ENCODE results near the gene JAZF1. TPM values are rescaled to one million over a fixed set of nuclear protein-coding genes. Genes with fewer than 3 reads are reported as not detected.

JAZF1 gene
- total RNA-seq, 1 experiment from 2014 or later, result 9.1 TPM

DNA sequence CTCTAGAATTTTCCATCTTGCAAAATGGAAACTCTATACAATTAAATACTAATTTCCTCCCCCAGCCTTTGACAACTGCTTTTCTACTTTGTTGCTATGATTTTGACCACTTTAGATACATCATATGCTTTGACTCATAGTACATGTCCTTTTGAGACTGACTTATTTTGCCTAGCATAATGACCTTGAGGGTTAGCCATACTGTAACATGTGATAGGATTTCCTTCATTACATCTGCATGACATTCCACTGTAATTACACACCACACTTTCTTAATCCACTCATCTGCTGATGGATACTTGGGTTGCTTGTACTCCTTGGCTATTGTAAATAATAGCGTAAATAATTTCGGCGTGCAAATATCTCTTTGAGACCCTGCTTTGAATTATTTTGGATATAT is 127.7 kb downstream of the JAZF1 start:
- no peaks in the 10 kb centered on the region for H3K23me2 ChIP-seq (ENCODE audit: insufficient read length, low read depth, low read length, poor library complexity, severe bottlenecking)
- Mint-ChIP-seq H3K4me3 (no peak overlapping the region), H3K27me3 (ENCODE audit: low read depth) (no peaks in the 10 kb centered on the region; the same call in 1 of the 2 replicates), H3K9me3 (no peaks in the 10 kb centered on the region), H3K27ac (no peak overlapping the region), H3K36me3 (ENCODE audit: insufficient read depth in 1 of 3, low read depth in 3 of 3) (peaks cover 0 to 2% (median 0%) of the 10 kb centered on the region in 3 experiments; a peak in 1 of 7 replicates), H3K4me1 (peaks cover 14 to 22% of the 10 kb centered on the region in 2 experiments)
- no peak overlapping the region for H3K9ac ChIP-seq (ENCODE audit: extremely low read depth, insufficient read length, low read length)
- H3T11ph ChIP-seq (ENCODE audit: low read length), result no peak overlapping the region
- no peak overlapping the region for H3K14ac ChIP-seq (ENCODE audit: insufficient read depth, low read length)
- no peak overlapping the region for H2BK120ac ChIP-seq (ENCODE audit: low read depth, low read length, poor library complexity, severe bottlenecking)
- no peak overlapping the region for H4K91ac ChIP-seq (ENCODE audit: insufficient read length, low read depth, low read length)
- H4K20me1 ChIP-seq (ENCODE audit: control insufficient read depth, insufficient read depth, insufficient read length), result no peaks in the 10 kb centered on the region
- no peak overlapping the region for H2BK12ac ChIP-seq (ENCODE audit: insufficient read length, low read depth, low read length)
- no peak overlapping the region for H3K27ac ChIP-seq (ENCODE audit: insufficient read length, low read depth, low read length)
- no peaks in the 10 kb centered on the region for H3K27me3 ChIP-seq (ENCODE audit: insufficient read depth, low read length)
- no peak overlapping the region for H2BK20ac ChIP-seq (ENCODE audit: low read depth, low read length, poor library complexity, severe bottlenecking)
- no peak for DNase-seq
- no peaks in the 10 kb centered on the region for H3K9me3 ChIP-seq (ENCODE audit: control insufficient read depth, low read depth, low read length)
- H2AFZ ChIP-seq (ENCODE audit: low read length), result no peak overlapping the region
- H3K4ac ChIP-seq (ENCODE audit: low read depth, low read length), result no peak overlapping the region
- no peak overlapping the region for H3K23ac ChIP-seq (ENCODE audit: insufficient read length, low read depth, low read length)
- no peak overlapping the region for H3K4me2 ChIP-seq (ENCODE audit: insufficient read depth, insufficient read length, low read length)
- H3K79me1 ChIP-seq (ENCODE audit: insufficient read depth, low read depth, low read length, poor library complexity, severe bottlenecking), result no peaks in the 10 kb centered on the region
- H4K5ac ChIP-seq (ENCODE audit: insufficient read length, low read depth, low read length), result no peak overlapping the region
- H4K8ac ChIP-seq (replicated peaks; ENCODE audit: insufficient read length, low read depth, low read length), result no peak overlapping the region
- H2AK5ac ChIP-seq (ENCODE audit: insufficient read length, low read length), result no peak overlapping the region
- no peak overlapping the region for H3K18ac ChIP-seq (ENCODE audit: insufficient read length, low read depth, low read length)
- no peak overlapping the region for H2BK5ac ChIP-seq (ENCODE audit: insufficient read length, low read length)
- peaks cover 8% of the 10 kb centered on the region for H3K4me1 ChIP-seq (ENCODE audit: insufficient read depth, low read length)
- no peaks in the 10 kb centered on the region for H3K79me2 ChIP-seq (ENCODE audit: insufficient read depth, low read length)
- no peak overlapping the region for H2BK15ac ChIP-seq (ENCODE audit: low read depth, low read length)
- no CpG with 5 or more reads among the region's 3 CpGs for WGBS (ENCODE audit: extremely low coverage, insufficient read length, low lambda C conversion rate)
- TF ChIP-seq, protein P1, sequence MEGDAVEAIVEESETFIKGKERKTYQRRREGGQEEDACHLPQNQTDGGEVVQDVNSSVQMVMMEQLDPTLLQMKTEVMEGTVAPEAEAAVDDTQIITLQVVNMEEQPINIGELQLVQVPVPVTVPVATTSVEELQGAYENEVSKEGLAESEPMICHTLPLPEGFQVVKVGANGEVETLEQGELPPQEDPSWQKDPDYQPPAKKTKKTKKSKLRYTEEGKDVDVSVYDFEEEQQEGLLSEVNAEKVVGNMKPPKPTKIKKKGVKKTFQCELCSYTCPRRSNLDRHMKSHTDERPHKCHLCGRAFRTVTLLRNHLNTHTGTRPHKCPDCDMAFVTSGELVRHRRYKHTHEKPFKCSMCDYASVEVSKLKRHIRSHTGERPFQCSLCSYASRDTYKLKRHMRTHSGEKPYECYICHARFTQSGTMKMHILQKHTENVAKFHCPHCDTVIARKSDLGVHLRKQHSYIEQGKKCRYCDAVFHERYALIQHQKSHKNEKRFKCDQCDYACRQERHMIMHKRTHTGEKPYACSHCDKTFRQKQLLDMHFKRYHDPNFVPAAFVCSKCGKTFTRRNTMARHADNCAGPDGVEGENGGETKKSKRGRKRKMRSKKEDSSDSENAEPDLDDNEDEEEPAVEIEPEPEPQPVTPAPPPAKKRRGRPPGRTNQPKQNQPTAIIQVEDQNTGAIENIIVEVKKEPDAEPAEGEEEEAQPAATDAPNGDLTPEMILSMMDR (conservative IDR thresholded peaks at IDR 0.05), result no peak
- no peak overlapping the region for H3K56ac ChIP-seq (ENCODE audit: insufficient read length, low read depth, low read length)
